B cell (primary cell): Measurements from ENCODE around the gene LUZP1. TPM values are rescaled to one million over a fixed set of nuclear protein-coding genes. Genes with fewer than 3 reads are reported as not detected.

Experiments
- ATAC-seq: fragments of 200-7000 bp; cut with Tn5 transposase; one replicate; pipeline ENCODE4 v1.10.0; 2021; ENCODE audit warnings: low read depth, mild to moderate bottlenecking, moderate number of reproducible peaks, moderate library complexity
- CTCF ChIA-PET: fragments of 350-600 bp; sonication (Branson Sonifier 250); formaldehyde crosslinking; loops from one replicate; lab custom pipeline; 2021; ENCODE audit warnings: antibody characterized with exemption, inconsistent platforms; lab: Charles Lee
- POLR2A ChIA-PET: fragments of 350-600 bp; sonication (Branson Sonifier 250); formaldehyde crosslinking; loops from one replicate; lab custom pipeline; 2021; ENCODE audit warnings: antibody characterized with exemption; lab: Charles Lee
- DNase-seq: peaks from one replicate; pipeline ENCODE4 v3.0.0; 2013
- H2AFZ ChIP-seq: 2 replicates; pipeline ENCODE4 v1.6.1; 2012; ENCODE audit warnings: mild to moderate bottlenecking, low read depth, low read length; ENCODE audit not compliant: insufficient read depth, poor library complexity, severe bottlenecking
- H3K27ac ChIP-seq, 2 donors: 1 replicate in 1 of 2; 2 replicates in 1 of 2; pipeline ENCODE4 v1.5.1; 2012 to 2013; ENCODE audit warnings: low read length in 2 of 2, mild to moderate bottlenecking in 2 of 2, moderate library complexity in 1 of 2
- H3K27me3 ChIP-seq, 4 experiments: fragments of 200-600 bp in 1 of 4; sonication (generic) in 1 of 4; replicated peaks in 1 of 4; 1 replicate in 2 of 4; 2 replicates in 2 of 4; pipeline versions ENCODE4 v1.6.1 to v1.7.0; 2013 to 2016; ENCODE audit warnings: low read length in 3 of 4, mild to moderate bottlenecking in 2 of 4, mixed read lengths in 1 of 4, moderate library complexity in 1 of 4; ENCODE audit not compliant: insufficient read depth in 4 of 4, control insufficient read depth in 3 of 4; ENCODE audit errors: control extremely low read depth in 1 of 4
- H3K36me3 ChIP-seq, 2 experiments: replicated peaks in 1 of 2; 1 replicate in 1 of 2; 2 replicates in 1 of 2; pipeline versions ENCODE4 v1.6.1 to v1.7.1; 2013; ENCODE audit warnings: low read length in 1 of 2; ENCODE audit not compliant: insufficient read depth in 2 of 2, control insufficient read depth in 1 of 2; ENCODE audit errors: control extremely low read depth in 1 of 2, extremely low read depth in 1 of 2
- H3K4me1 ChIP-seq, 2 donors: fragments of 200-600 bp in 1 of 2; sonication (generic) in 1 of 2; 1 replicate in 1 of 2; 2 replicates in 1 of 2; pipeline versions ENCODE4 v1.5.1 to v1.6.1; 2013 to 2017; ENCODE audit warnings: low read length in 2 of 2; ENCODE audit not compliant: control insufficient read depth in 2 of 2, insufficient read depth in 2 of 2
- H3K4me2 ChIP-seq: replicated peaks from 2 replicates; pipeline ENCODE3; 2012; ENCODE audit warnings: mild to moderate bottlenecking, low read depth, low read length; ENCODE audit not compliant: poor library complexity, severe bottlenecking
- H3K4me3 ChIP-seq, 5 experiments: fragments of 200-600 bp in 1 of 5; sonication (generic) in 1 of 5; 1 replicate in 3 of 5; 2 replicates in 2 of 5; pipeline versions ENCODE4 v1.5.1 to v1.7.0; 2011 to 2016; ENCODE audit warnings: low read length in 4 of 5, mild to moderate bottlenecking in 4 of 5, low read depth in 2 of 5, control low read depth in 1 of 5, moderate library complexity in 1 of 5; ENCODE audit not compliant: insufficient read depth in 1 of 5; ENCODE audit errors: control extremely low read depth in 1 of 5, extremely low read depth in 1 of 5
- H3K79me2 ChIP-seq: fragments of 200-600 bp; sonication (generic); one replicate; pipeline ENCODE4 v1.6.0; 2016; ENCODE audit warnings: low read length; ENCODE audit not compliant: control insufficient read depth, insufficient read depth
- H3K9ac ChIP-seq: fragments of 200-600 bp; sonication (generic); 2 replicates; pipeline ENCODE4 v1.6.1; 2017; ENCODE audit warnings: mild to moderate bottlenecking, low read length, moderate library complexity
- H3K9me3 ChIP-seq, 3 donors: one replicate each; pipeline versions ENCODE4 v1.6.1 to v1.7.1; 2013; ENCODE audit warnings: low read length in 2 of 3; ENCODE audit not compliant: control insufficient read depth in 2 of 3, insufficient read depth in 1 of 3; ENCODE audit errors: control extremely low read depth in 1 of 3
- H4K20me1 ChIP-seq: 2 replicates; pipeline ENCODE4 v1.6.0; 2012; ENCODE audit warnings: mild to moderate bottlenecking, low read length; ENCODE audit not compliant: insufficient read depth, control insufficient read depth, poor library complexity, severe bottlenecking
- H3K27ac Mint-ChIP-seq: one replicate; pipeline ENCODE4 v1.8.0; 2021; ENCODE audit warnings: mixed read lengths
- H3K27me3 Mint-ChIP-seq: one replicate; pipeline ENCODE4 v1.8.0; 2021; ENCODE audit warnings: mixed read lengths
- H3K4me1 Mint-ChIP-seq: one replicate; pipeline ENCODE4 v1.8.0; 2021; ENCODE audit warnings: mixed read lengths
- H3K4me3 Mint-ChIP-seq: one replicate; pipeline ENCODE4 v1.8.0; 2021; ENCODE audit warnings: mixed read lengths
- H3K9me3 Mint-ChIP-seq: one replicate; pipeline ENCODE4 v1.8.0; 2022; ENCODE audit warnings: mixed read lengths; ENCODE audit not compliant: insufficient read depth
- EZH2 ChIP-seq: IDR thresholded peaks from 2 replicates; pipeline ENCODE4 v1.6.1; 2012; ENCODE audit warnings: borderline replicate concordance, low read depth, mild to moderate bottlenecking, moderate library complexity, low read length; ENCODE audit not compliant: insufficient read depth, poor library complexity, severe bottlenecking
- WGBS: methylation state at CpG from one replicate; pipeline ENCODE4 v1.1.5; 2013; ENCODE audit warnings: missing lambda C conversion rate; ENCODE audit not compliant: insufficient coverage; 5-methylcytosine and 5-hydroxymethylcytosine counted together
- intact Hi-C: fragments of 100-400 bp; cut with micrococcal nuclease; formaldehyde crosslinking; loops from one replicate; pipeline ENCODE4 v1.10.0; 2022
- polyA plus RNA-seq: library from polyadenylated mRNA; depleted of rRNA; stranded (reverse); fragments of >200 nt; gene quantifications from 2 replicates; pipeline ENCODE4 v1.2.3, GENCODE V29; 2012
- total RNA-seq, 2 donors: library from RNA; stranded (reverse); fragments of 120-200 nt in 1 of 2; gene quantifications; 1 replicate in 1 of 2; 2 replicates in 1 of 2; pipeline versions ENCODE4 v1.2.3 to v1.2.4, GENCODE V29; 2013 to 2022
- TF ChIP-seq, protein P1 (sequence below): fragments of 200-600 bp; IDR thresholded peaks from one replicate; pipeline ENCODE4 v1.8.0; 2022; ENCODE audit warnings: antibody characterized with exemption, mild to moderate bottlenecking

The LUZP1 gene
- total and polyA plus RNA-seq, 2 donors (not counting 1 experiment from before 2014, with no cell fraction given) = 2.0 to 12.9 TPM

DNA sequence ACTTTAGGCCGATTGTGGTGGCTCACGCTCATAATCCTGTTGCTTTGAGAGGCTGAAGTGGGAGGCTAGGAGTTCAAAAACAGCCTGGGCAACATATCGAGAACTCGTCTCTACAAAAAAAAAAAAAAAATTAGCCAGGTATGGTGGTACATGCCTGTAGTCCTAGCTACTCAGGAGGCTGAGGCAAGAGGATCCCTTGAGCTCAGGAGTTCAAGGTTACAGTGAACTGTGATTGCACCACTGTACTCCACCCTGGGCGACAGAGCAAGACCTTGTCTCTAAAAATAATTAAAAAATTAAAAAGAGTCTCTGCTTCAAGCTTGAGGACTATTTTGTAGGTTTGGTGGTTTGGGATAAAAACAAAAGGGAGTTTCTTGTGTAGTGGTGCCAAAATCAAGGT is 128.1 kb downstream of the LUZP1 start:
- ChIA-PET CTCF (no interaction called here), POLR2A (interaction anchor here (0.7 kb wide), 1 partner anchor 69 kb away, joined by 3 read pairs; no protein-coding TSS in a partner anchor)
- ATAC-seq = no peak
- Histone ChIP-seq H3K36me3 (peaks cover 0 to 2% of the 10 kb centered on the region in 2 experiments), H3K9me3 (no peaks in the 10 kb centered on the region), H3K4me3 (no peak overlapping the region), H3K4me1 (no peaks in the 10 kb centered on the region), H4K20me1 (peaks cover 17% of the 10 kb centered on the region), H3K9ac (no peak overlapping the region), H3K4me2 (no peak overlapping the region), H2AFZ (no peak overlapping the region), H3K79me2 (peaks cover 46% of the 10 kb centered on the region), H3K27me3 (no peaks in the 10 kb centered on the region), H3K27ac (no peak overlapping the region)
- no peaks in the 10 kb centered on the region for H3K9me3 Mint-ChIP-seq
- no peaks in the 10 kb centered on the region for H3K27me3 Mint-ChIP-seq
- peaks cover 9% of the 10 kb centered on the region for H3K4me1 Mint-ChIP-seq
- DNase-seq = no peak
- TF ChIP-seq, protein P1, sequence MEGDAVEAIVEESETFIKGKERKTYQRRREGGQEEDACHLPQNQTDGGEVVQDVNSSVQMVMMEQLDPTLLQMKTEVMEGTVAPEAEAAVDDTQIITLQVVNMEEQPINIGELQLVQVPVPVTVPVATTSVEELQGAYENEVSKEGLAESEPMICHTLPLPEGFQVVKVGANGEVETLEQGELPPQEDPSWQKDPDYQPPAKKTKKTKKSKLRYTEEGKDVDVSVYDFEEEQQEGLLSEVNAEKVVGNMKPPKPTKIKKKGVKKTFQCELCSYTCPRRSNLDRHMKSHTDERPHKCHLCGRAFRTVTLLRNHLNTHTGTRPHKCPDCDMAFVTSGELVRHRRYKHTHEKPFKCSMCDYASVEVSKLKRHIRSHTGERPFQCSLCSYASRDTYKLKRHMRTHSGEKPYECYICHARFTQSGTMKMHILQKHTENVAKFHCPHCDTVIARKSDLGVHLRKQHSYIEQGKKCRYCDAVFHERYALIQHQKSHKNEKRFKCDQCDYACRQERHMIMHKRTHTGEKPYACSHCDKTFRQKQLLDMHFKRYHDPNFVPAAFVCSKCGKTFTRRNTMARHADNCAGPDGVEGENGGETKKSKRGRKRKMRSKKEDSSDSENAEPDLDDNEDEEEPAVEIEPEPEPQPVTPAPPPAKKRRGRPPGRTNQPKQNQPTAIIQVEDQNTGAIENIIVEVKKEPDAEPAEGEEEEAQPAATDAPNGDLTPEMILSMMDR = no peak
- no peak for TF ChIP-seq EZH2
- H3K27ac Mint-ChIP-seq = no peak overlapping the region
- H3K4me3 Mint-ChIP-seq = no peak overlapping the region
- intact Hi-C loops = no loop called here
- WGBS = 100% methylated on average over 4 of the region's 5 CpGs

DNA sequence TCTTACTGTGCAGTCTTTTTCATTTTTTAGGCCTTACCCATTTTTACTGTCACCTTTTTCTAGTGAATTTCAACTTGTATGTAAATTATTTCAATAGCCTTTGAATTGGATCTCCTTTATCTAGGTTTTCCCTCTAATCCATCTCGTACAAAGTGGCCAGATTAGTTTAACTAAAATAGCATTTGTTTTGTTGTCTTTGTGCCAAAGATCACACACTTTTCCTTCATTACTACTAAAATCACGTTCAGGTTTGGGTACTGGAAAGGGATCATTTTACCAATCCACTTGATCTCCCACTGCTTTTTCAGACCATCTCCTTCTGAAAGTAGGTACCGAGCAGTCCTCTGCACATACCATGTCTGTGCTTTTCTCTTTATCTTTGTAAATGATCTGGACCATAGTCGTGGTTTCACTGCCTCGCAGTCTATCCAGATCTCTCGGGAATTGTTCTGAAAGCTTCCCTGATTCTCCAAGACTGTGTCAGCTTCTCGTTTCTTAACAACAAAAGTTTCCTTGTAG is 129.3 kb downstream of the LUZP1 start:
- TF ChIP-seq, protein P1 = no peak
- no peak for TF ChIP-seq EZH2
- no peaks in the 10 kb centered on the region for H3K27me3 Mint-ChIP-seq
- no peak overlapping the region for H3K4me3 ChIP-seq
- WGBS = 100% methylated on average over 2 of the region's 7 CpGs
- H2AFZ ChIP-seq = no peak overlapping the region
- no peaks in the 10 kb centered on the region for H3K9me3 ChIP-seq
- DNase-seq (no peak), ATAC-seq (no peak)
- ChIA-PET POLR2A (no interaction called here), CTCF (no interaction called here)
- intact Hi-C loops = no loop called here
- H3K36me3 ChIP-seq = no peaks in the 10 kb centered on the region
- H3K27ac Mint-ChIP-seq = no peak overlapping the region
- H3K4me3 Mint-ChIP-seq = no peak overlapping the region
- no peak overlapping the region for H3K9ac ChIP-seq
- H4K20me1 ChIP-seq = peaks cover 13% of the 10 kb centered on the region
- H3K27ac ChIP-seq = no peak overlapping the region
- no peaks in the 10 kb centered on the region for H3K4me1 ChIP-seq
- no peaks in the 10 kb centered on the region for H3K27me3 ChIP-seq
- H3K4me2 ChIP-seq = no peak overlapping the region
- peaks cover 9% of the 10 kb centered on the region for H3K4me1 Mint-ChIP-seq
- H3K9me3 Mint-ChIP-seq = no peaks in the 10 kb centered on the region
- H3K79me2 ChIP-seq = peaks cover 53% of the 10 kb centered on the region
